ENCODE measurements around the gene UCN3.
A peak's percentile ranks its signal among the peaks of the same experiment; 100 is the strongest.
"Not testable (repeated sequence)": the region's sequence is repeated elsewhere in the genome, so short reads cannot be mapped to it uniquely, and the experiment has no call there.

UCN3 gene

DNA sequence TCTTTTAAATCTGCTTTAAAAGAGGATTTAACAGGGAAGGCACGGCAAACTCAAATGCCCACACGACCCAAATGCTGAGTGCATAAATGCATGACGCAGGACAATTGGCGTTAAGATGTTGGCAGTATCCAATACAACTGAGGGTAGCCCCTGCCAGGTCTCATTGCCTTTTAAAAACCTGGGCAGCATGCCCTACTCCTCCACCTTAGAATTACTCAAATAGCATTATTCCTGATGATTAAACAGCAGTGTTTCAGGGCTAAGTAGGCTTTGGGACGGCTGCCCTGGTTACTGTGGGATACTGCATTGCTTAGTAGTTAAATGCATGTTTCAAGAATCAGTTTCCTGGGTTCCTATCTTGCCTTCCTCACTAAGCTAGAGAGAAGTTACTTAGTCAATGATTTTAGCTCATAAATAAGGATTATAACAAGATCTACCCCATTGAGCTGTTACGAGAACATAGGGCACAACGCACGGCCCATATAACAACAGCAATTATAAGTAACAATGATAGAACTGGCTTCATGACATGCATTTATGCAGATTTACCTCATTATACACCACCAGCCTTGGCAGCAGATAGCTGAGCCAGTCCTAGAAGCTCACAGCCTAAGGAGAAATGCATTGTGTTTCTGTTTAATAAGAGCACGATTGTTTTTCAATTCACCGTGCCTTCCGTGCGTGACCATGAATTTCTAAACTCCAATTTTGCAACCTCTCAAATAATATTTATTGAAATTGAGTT, 32.0 kb downstream of the UCN3 start:
- peak; percentile 9 for DNase-seq (ENCODE audit: low read depth, low spot score)
- TF ChIP-seq, protein P1, sequence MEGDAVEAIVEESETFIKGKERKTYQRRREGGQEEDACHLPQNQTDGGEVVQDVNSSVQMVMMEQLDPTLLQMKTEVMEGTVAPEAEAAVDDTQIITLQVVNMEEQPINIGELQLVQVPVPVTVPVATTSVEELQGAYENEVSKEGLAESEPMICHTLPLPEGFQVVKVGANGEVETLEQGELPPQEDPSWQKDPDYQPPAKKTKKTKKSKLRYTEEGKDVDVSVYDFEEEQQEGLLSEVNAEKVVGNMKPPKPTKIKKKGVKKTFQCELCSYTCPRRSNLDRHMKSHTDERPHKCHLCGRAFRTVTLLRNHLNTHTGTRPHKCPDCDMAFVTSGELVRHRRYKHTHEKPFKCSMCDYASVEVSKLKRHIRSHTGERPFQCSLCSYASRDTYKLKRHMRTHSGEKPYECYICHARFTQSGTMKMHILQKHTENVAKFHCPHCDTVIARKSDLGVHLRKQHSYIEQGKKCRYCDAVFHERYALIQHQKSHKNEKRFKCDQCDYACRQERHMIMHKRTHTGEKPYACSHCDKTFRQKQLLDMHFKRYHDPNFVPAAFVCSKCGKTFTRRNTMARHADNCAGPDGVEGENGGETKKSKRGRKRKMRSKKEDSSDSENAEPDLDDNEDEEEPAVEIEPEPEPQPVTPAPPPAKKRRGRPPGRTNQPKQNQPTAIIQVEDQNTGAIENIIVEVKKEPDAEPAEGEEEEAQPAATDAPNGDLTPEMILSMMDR (IDR thresholded peaks at IDR 0.05; ENCODE audit: low read depth, low read length), result no peak
- no peak overlapping the region for H3K4me3 ChIP-seq (ENCODE audit: low read depth, low read length)
- in situ Hi-C loops (cut with HindIII; ENCODE audit: low sequenced_read_pairs), result no loop called here

DNA sequence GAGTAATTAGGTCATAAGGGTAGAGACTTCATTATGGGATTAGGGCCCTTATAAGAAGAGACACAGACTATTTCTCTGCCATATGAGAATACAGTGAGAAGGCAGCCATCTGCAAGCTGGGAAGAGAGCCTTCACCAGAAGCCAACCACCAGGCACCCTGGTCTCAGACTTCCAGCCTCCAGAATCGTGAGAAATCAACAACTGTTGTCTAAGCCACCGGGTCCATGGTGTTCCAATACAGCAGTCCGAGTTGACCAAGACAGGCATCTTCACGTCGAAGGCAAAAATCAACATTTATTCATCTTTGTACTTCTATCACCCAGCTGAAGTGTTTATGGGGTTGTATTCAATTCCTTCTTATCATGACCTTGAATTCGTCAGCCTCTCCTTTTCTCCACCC, 34.6 kb downstream of the UCN3 start:
- in situ Hi-C loops (cut with HindIII; ENCODE audit: low sequenced_read_pairs), result no loop called here
- no peak for DNase-seq (ENCODE audit: low read depth, low spot score)

DNA sequence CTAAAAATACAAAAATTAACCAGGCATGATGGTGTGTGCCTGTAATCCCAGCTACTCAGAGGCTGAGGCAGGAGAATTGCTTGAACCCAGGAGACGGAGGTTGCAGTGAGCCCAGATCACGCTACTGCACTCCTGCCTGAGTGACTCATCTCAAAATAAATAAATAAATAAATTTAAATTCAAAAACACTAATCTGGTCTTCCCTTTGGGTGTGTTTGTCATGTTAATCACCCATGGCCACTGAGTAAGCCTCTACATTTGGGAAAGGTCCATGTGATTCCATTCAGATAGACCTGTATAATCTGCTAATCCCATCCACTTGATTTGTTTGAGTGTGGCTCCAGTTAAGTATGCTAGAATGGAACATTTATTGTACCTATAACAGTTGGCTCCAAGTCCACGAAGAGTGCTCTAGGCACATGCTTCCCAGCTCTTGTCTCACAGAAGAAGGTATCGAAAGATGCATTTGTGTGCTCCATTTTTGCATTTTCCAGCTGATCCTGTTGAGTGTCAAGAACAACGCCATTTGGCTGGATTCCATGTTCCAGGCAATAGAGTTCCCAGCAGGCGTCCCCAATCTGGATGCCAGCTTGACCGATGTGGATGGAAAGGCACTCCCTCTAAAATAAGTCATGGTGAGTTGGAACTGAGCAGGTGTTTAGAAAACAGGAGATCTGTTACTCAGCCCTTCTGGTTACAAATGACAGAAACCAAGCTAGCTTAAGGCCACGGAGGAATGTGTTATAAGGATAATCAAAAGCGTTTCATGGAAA, 35.9 kb downstream of the UCN3 start:
- no peak overlapping the region for H3K4me3 ChIP-seq (ENCODE audit: low read depth, low read length)
- DNase-seq (ENCODE audit: low read depth, low spot score), result no peak
- TF ChIP-seq, protein P1 (IDR thresholded peaks at IDR 0.05; ENCODE audit: low read depth, low read length), result no peak
- in situ Hi-C loops (cut with HindIII; ENCODE audit: low sequenced_read_pairs), result no loop called here

More for the DNA sequence above, 34.6 kb downstream of the UCN3 start:
- TF ChIP-seq, protein P1 (IDR thresholded peaks at IDR 0.05; ENCODE audit: low read depth, low read length), result no peak
- H3K4me3 ChIP-seq (ENCODE audit: low read depth, low read length), result no peak overlapping the region

DNA sequence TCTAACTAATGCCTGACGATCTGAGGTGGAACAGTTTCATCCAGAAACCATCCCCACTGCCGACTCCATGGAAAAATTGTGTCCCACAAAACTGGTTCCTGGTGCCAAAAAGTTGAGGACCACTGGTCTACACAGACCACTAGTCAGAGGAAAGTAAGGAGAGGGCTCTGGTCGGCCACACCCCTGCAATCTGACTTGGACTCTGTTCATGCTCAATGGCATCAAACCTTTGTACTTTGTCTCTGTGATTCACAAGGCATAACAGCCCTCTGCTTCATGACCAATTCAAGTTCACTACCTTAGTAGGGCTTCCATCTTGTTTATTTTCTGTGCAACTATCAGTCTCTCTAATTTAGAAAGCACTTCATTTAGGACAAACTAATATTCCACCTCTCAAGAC, 38.0 kb downstream of the UCN3 start:
- TF ChIP-seq, protein P1 (IDR thresholded peaks at IDR 0.05; ENCODE audit: low read depth, low read length), result no peak
- no peak overlapping the region for H3K4me3 ChIP-seq (ENCODE audit: low read depth, low read length)
- in situ Hi-C loops (cut with HindIII; ENCODE audit: low sequenced_read_pairs), result no loop called here
- no peak for DNase-seq (ENCODE audit: low read depth, low spot score)

DNA sequence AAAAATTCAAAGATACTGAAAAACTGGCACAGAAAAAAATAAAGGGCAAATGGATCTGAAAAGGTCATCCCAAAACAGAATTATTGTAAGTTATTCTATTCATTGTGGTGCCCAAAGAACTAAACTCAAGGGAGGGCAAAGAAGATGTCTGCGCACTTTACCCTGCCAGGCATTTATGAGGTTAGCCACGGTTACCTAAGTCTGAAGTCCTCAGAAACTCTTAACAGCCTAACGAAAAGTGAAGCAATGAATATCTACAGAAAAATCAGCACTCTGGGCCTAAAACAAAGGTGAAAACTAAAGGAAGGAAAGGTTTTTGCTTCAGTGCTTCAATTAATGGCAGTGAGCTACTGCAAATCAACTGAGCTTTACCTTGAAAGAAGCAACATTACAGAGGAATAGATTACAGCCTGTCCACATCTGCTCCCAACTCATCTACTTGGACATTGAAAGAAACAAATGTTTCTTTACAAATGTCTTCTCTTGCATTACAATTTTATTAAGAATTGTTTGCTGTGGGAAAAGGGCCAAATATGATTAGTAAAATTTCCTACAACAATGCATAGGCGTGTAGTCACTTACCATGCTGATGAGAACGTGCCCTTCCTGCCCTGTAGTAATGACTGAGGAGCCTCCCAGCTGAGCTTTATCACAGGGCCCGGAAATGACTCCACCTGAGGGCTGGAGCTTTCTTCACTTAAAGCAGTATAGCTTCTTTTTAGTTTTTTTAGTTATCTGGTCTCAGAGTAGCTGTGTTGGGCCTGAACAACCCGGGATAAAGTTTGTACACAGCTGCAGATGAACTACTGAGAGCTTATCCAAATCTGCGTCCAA, 39.7 kb downstream of the UCN3 start, which contains the start of gene TUBAL3:
TSS of gene TUBAL3 (minus strand) at position 621 of the 834 bp plus-strand sequence. CDS start at position 585, 36 bp downstream.
- in situ Hi-C loops (cut with HindIII; ENCODE audit: low sequenced_read_pairs), result no loop called here
- no peak within 1 kb of the TSS for H3K4me3 ChIP-seq (ENCODE audit: low read depth, low read length)
- no peak for DNase-seq (ENCODE audit: low read depth, low spot score)
- TF ChIP-seq, protein P1 (IDR thresholded peaks at IDR 0.05; ENCODE audit: low read depth, low read length), result no peak

DNA sequence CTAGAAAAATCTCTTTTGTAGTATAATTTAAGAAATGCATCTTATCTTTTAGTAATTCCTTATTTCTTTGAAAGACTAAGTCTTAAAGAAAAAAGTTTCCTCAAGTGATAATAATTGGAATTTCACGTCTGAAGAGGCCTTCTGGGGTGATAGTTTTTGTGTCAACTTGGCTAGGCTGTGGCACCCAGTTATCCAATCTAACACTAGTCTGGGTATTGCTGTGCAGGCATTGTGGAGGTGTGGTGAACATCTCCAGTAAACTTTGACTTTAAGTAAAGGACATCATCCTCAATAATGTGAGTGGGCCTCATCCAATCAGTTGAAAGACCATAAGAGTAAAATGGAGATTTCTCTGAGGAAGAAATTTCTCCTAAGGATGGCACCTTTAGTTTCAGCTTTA, 42.2 kb downstream of the UCN3 start:
- H3K4me3 ChIP-seq (ENCODE audit: low read depth, low read length), result no peak overlapping the region
- TF ChIP-seq, protein P1 (IDR thresholded peaks at IDR 0.05; ENCODE audit: low read depth, low read length), result no peak
- DNase-seq (ENCODE audit: low read depth, low spot score), result no peak
- in situ Hi-C loops (cut with HindIII; ENCODE audit: low sequenced_read_pairs), result no loop called here

DNA sequence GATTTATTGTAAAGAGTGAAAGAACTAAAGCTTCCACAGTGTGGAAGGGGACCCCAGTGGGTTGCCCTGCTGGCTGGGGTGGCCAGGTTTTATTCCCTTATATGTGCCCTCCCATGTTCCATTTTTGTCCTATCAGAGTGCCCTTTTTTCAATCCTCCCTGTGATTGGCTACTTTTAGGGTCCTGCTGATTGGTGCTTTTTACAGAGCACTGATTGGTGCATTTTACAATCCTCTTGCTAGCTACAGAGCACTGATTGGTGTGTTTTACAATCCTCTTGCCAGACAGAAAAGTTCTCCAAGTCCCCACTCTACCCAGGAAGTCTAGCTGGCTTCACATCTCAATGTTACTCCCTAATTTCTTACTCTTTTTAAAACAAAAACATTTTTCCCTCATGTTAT, 46.0 kb downstream of the UCN3 start:
- DNase-seq (ENCODE audit: low read depth, low spot score); in situ Hi-C loops (cut with HindIII; ENCODE audit: low sequenced_read_pairs); H3K4me3 ChIP-seq (ENCODE audit: low read depth, low read length): not testable (repeated sequence)

Data from astrocyte of the spinal cord (primary cell).